HG03280 (cell line): ENCODE measurements around the gene ADPRS.

Experiments
- ATAC-seq: cut with Tn5 transposase; IDR thresholded peaks from one replicate; pipeline ENCODE4 v1.9.1; 2021; ENCODE audit warnings: mild to moderate bottlenecking, moderate library complexity; ENCODE audit not compliant: unreplicated experiment

The ADPRS gene

GRCh38 chr1:36088577-36089392 is at the start of gene ADPRS:
ADPRS (plus strand) TSS chr1:36088892; CDS start chr1:36088905, 13 bp downstream.
- peak; percentile 83 for ATAC-seq

DNA sequence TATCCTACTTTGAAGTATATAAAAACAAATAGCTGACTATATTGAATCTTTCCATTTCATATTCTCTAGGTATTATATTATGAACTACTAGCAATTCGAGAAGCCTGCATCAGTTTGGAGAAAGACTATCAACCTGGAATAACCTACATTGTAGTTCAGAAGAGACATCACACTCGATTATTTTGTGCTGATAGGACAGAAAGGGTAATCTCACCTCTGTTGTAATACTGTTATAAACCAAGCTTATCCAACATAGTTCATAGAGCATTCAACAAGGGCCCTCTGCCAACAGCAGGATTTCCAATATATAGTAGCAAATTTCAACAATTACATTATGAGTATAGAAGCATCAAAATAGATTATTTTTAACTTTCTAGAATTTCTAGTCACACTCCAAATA is 48.5 kb upstream of the ADPRS start:
- ATAC-seq: no peak

DNA sequence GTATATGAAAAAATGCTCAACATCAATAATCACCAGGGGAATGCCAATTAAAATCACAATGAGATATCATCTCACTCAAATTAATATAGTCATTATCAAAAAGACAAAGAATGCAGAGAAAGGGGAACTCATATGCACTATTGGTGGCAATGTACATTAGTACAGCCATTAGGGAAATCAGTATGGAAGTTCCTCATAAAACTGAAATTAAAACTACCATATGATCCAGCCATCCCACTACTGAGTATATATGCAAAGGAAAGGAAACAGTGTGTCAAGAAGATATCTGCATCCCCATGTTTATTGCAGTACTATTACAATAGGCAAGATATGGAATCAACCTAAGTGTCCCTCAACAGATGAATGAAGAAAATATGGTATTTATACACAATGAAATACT is 36.9 kb upstream of the ADPRS start:
- no peak for ATAC-seq

GRCh38 chr1:36053978-36054377 is 34.7 kb upstream of the ADPRS start:
- ATAC-seq: no peak

- ATAC-seq: no peak
Observed at GRCh38 chr1:36055706-36056105, 33.0 kb upstream of the ADPRS start.

DNA sequence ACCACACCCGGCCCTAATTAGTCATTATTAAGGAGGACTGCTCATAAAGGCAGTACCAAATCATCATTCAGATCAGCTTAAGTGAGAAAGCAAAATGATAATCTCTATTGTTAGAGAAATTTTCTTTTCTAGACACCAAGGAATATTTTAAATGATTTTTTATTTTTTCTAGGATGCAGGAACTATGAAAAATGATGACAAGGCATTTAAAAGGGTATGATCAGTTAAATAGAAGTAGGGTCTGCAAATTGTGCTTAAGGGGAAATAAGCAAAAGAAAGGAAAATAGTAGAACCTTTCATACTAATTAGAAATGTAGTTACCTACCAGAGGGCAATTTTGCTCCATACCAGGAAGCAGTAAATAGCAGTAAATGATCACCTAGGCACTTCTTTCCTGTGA is 26.4 kb upstream of the ADPRS start:
- ATAC-seq: no peak

- ATAC-seq: no peak
Observed at GRCh38 chr1:36067871-36068270, 20.8 kb upstream of the ADPRS start.

GRCh38 chr1:36068866-36069265 is 19.8 kb upstream of the ADPRS start:
- ATAC-seq: no peak

DNA sequence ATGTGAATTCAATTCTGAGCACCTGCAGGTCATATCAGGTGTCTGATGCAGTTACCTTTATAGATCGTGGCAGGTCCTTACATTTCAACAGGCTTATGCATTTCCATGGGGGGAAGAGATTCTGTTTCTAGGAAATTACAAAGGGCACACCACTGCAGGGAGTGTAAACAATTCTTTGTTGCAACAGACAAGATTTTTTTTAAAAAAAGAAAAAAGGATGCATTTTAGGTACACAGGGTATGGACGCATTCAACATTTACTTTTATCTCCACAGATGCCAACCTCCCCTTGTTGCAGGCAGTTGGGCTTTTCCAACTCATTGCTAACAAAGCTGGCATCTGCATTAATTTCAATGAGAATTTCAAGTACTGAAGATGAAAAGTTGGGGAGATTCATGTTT is 18.3 kb upstream of the ADPRS start:
- no peak for ATAC-seq

DNA sequence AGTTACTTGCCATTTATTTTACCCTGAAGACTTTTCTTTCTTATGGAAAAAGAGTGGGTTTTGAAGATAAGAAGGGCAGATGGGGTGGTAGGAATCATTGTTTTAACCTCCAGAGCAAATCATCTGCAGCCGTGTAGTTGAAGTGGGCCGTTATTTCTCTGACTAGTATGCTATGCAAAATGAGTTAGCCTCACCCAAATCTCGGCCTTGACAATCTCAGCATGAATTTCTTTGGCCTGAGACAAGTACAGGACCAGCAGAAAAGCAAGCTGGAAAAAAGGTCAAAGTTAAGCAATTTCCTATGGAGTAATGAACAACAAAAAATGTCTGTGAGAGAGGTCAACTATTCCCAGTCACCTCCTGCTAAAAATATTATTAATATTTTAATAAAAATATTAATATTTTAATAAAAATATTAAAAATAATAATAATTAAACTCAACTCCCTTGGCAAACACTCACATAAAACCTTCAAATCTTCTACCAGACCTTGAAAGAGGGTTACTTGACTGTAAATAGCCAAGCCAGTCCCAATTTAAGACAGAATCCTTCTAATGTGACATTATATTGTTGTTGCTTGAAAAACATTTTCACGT is 11.6 kb upstream of the ADPRS start:
- no peak for ATAC-seq

DNA sequence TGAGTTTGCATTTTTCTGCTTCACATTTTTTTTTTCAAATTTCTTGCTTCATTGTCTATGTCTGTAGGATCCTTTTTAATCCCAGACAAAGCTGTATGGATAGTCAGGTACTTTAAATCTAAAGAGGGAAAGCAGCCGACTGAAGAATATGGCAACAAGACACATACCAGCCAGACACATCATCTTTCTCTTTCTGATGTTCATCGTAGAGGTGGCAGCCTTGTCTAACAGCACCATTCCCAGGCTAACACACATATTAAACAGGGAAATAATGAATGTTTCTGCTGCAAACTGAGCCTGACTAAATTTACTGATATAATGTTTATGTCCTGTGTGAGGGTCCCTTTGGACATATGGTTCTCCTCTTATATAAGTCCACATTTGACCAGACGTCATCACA is 8.5 kb upstream of the ADPRS start:
- ATAC-seq: no peak

GRCh38 chr1:36080801-36081200 is 7.9 kb upstream of the ADPRS start:
- no peak for ATAC-seq

DNA sequence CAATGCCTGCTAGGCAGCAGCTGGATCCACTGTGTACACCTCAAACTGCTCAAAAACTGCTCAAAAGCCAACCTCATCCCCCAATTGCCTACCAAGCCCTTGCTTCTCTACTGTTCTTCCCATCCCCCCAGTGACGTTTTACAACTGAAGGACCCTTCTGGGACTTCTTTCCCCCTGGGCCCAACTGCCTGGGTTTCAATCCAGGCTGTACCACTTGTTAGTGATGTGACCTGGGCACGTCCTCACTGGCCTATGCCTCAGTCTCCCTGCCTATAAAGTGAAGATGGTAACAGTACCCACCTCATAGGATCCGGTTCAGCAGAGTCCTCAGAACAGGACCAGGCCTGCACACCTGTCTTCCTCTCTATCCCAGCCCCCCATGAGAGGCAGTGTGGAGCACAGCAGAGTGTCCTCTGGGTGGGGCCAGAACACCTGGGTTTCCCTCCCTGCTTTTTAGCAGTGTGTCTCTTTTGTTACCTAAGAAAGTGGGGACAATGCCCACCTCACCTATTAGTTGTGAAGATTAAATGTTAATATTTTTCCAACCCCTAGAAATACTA is 6.7 kb upstream of the ADPRS start:
- no peak for ATAC-seq

DNA sequence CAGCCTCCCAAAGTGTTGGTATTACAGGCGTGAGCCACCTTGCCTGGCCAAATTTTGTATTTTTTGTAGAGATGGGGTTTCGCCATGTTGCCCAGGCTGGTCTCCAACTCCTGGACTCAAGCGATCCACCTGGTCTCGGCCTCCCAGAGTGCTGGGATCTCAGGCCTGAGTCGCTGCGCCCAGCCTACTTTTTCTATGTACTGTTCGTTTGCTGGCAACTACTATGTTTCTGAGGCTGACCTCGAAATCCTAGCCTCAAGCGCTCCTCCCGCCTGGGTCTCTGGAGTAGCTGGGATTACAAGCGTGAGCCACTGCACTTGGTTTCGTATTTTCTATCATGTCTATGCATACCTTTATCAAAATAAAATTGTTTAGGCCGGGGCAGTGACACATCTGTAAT is 5.5 kb upstream of the ADPRS start:
- no peak for ATAC-seq

GRCh38 chr1:36083635-36084496 is 4.8 kb upstream of the ADPRS start, which contains the start of gene TEKT2:
TEKT2 (plus strand) TSS chr1:36084094; CDS start chr1:36084922, 828 bp downstream.
- no peak for ATAC-seq

DNA sequence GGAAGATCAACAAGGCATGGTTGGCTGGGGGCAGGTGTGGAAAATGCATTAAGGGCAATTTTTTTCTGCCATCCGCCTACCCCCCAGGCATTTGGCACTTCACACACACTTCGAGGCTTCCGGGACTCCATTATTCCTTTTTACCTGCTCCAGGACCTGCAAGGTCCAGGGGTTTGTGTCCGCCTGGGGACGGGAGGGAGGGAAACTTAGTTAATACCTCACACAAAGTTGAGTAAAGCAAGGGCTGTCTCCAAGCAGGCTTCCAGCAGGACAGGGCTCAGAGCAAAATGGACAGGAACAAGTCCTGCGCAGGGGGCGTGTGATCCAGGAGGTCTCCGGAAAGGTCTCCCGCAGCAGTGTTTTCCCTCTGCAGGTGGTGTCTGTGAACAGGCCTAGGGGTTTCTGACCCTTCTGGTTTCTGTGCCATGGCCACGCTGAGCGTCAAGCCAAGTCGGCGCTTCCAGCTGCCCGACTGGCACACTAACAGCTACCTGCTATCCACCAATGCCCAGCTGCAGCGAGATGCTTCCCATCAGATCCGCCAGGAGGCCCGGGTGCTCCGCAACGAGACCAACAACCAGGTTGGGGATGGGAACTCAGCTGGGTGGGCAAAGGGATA is 4.1 kb upstream of the ADPRS start:
- ATAC-seq: no peak

DNA sequence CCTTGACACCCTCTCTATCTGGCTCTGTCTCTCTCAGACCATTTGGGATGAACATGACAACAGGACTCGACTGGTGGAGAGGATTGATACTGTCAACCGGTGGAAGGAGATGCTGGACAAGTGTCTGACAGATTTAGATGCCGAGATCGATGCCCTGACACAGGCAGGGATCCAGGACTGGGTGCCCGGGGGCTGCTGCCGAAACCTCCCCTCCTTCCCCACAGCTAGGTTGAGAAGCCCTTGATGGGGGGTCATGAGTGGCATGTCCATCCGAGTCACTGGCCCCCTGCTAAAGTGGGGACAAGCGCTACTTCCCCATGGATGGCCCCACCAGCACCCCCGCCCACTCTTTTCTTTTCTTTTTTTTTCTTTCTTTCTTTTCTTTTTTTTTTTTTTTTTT is 3.6 kb upstream of the ADPRS start:
- no peak for ATAC-seq

- ATAC-seq: no peak
Observed at GRCh38 chr1:36085686-36086526, 2.8 kb upstream of the ADPRS start.

GRCh38 chr1:36086529-36087232 is 2.0 kb upstream of the ADPRS start:
- no peak for ATAC-seq
